Middle frontal gyrus (tissue), 1 donor: ENCODE results near the gene MAST4.

Source experiments
- DNase-seq: peaks from one replicate; pipeline ENCODE4 v3.0.0-alpha.2; 2015; ENCODE audit warnings: low spot score; ENCODE audit errors: extremely low spot score

The MAST4 gene

DNA sequence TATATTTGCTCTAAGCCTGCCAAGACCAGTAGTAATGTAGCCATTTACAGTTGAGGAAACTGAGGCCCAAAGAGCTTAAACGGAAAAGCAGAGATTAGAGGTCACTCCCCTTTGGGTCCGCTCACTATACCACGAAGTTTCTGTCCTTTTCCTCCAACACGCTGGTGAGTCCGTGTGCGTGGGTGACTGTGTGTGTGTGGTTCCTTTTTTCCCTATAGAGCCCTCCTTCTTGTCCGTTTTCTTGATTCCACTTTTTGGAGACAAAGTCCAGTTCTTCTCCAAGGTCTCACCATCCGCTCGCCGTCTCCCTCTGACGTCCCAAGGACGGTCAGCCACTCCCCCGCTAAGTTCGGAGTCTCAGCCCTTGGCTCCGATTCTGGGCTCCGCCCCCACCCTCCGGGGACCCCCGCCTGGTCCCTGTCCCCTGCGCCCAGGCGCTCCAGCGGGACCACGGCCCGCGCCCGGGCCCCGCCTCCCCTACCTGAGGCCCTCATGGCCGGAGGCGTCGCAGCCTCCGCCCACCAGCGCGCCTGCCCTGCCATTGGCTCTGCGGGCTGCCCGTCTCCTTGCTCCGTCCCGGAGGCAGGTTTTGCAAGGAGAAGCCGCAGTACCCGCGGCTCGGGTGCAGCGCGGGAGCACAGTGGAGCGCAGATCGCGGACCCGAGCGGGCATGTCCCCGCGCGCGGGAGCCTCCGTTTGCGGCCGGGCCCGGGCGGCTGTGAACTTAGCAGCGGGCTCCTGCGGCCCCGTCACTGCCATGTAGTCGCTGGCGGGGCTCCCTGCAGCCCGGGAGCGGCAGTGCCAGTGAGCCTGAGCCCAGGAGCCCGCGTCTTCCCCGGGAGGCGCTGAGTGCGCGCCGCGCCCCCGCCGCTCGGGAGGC is at the start of gene MAST4:
TSS of gene MAST4 (plus strand) at position 638 of the 880 bp plus-strand sequence. CDS start 263 bp downstream, outside the sequence.
- peak; percentile 73 for DNase-seq

DNA sequence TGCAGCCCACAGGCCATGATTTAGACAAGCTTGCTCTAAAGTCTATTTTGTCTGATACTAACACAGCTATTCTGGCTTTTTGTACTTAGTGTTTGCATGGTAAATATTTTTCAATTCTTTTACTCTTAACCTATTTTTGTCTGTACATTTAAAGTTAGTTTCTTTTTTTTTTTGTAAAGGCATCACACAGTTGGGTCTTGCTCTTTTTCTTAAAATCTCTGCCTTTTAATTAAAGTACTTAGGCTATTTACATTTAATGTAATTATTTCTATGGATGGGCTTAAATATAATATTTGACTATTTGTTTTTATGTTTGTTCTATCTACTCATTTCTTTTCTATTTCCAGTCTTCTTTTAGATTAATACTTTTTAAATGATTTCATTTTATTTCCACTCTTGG is 49.7 kb upstream of the MAST4 start:
- no peak for DNase-seq

DNA sequence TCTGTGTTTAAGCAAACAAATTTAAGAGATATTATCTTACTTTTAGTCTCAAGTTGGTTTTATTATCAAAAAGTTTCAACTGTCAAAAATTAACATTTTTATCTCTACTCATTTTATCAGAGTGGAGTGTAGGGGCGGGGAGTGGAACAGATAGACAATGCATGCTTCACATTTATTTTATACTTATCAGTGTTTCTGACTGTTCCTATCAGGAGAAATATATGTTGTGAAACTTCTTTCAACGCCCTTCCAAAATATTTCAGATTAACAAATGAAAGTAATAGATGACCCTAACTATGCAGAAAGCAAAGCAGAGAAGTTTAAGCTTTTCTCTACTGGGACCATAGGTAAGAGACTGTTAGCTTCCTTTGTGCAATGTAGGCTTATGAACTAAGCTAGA is 44.9 kb upstream of the MAST4 start:
- DNase-seq, result no peak

DNA sequence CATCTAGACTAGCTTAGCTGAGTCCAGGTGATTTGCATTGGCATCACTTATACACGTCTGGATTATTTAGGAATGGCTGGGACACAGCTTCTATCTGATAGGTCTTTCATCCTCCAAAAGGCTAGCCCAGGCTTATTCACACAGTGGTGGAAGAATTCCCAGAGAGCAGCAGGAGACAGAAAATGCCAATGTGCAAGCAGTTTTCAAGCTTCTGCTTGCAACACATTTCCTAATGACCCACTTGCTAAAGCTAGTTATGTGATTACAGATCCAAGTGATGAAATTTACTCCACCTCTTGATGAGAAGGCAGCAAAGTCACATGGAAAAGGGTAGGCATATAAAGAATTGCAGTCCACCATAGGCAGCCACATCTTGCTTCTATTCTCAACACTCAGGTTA is 44.2 kb upstream of the MAST4 start:
- no peak for DNase-seq

DNA sequence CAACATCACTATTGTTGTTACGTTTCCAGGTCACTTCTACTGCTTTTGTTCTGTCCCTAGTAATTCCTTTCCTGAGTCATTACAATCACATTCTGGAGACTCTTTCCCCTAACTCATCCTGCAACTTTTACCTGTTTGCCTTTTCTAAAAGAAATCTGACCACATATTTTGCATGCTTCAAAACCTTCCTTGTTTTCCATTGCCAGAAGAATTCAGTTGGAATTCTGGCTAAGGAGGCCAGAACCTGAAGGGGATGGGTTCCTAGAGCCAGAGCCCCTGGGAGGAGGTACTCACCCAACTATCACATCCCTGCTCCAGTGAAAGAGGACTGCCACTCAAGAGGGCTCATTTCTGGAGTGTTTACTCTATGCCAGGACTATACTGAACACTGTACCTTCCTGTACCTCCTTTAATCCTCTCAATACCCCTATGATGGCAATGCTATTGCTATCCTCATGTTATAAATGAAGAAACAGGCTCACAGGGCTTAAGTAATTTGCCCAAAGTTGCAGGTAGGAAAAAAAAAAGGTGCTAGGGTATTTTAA is 42.8 kb upstream of the MAST4 start:
- no peak for DNase-seq

DNA sequence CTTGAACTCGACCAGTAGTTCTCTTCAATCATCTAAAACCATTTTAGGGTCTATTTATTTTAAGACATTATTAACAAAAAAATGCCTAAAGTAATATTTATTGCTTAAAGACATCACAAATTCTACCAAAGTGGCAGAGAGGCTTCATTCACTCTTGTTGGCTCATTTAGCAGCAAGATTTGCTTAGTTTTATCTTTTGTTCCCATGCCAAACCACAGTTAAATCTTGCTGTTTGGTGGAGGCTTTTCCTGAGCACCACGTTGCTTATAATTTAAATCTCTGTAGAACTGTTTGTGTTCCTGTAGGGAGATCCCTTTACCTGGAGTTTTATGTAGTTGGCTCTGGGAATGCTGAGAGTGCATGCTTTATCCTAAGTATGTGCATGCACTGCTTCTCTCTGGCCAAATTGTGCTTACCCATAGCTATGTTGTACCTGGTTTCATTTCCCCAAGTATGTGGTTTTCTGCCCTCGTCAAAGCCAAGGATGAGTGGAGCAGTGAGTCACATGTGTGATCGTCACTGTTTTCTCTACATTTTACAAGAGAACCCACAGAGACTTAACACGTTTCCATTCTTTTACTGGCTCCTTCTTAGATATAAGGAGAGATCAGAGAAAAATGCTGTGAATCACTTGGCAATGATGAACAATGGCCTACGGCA is 42.1 kb upstream of the MAST4 start:
- DNase-seq, result no peak

DNA sequence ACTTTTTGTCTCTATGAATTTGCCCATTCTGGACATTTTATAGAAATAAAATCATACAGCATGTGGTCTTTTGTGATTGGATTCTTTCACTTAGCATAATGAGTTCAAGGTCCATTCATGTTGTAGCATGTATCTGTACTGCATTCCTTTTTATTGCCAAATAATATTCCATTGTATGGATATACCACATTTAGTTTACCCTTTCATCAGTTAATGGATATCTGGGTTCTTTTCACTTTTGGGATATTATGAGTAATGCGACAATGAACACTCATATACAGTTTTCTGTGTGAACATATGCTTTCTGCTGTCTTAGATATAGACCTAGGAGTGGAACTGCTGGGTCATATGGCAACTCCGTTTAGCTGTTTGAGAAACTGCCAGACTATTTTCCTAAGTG is 41.3 kb upstream of the MAST4 start:
- DNase-seq, result no peak

DNA sequence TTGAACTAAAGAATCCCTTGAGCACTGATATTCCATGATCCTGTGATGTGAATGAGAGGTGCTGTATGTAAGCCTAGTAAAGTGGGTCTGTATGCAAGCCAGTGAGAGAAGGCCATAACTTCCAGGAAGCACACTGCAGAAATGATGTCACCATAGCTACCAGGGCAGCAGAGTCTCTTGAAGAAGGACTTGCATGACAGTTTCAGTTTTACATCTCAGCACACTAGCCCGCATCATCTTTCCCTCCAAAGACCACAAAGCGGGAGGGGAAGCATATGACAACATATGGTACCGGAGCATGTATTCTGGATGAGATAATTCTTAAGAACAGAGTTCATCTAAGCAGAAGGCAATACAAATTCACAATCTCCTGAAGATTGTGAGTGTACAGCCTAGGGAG is 37.6 kb upstream of the MAST4 start:
- DNase-seq, result no peak

DNA sequence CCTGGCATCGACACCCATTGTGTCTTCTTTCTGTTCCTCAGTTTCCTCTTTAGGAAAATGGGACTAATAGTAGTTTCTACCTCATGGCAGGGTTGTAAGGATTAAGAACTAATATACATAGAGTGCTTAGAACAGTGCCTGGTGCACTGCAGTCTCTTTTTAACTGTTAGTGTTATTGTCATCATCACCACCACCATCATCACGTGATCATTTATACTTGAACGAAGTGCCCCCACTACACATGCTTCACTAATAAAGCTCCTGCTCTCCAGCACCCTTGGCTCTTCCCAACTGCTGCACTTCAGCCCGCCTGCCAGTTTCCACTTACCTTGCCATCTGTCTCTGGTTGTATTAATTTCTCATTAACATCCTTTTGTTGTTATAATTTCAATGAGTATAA is 35.8 kb upstream of the MAST4 start:
- no peak for DNase-seq

DNA sequence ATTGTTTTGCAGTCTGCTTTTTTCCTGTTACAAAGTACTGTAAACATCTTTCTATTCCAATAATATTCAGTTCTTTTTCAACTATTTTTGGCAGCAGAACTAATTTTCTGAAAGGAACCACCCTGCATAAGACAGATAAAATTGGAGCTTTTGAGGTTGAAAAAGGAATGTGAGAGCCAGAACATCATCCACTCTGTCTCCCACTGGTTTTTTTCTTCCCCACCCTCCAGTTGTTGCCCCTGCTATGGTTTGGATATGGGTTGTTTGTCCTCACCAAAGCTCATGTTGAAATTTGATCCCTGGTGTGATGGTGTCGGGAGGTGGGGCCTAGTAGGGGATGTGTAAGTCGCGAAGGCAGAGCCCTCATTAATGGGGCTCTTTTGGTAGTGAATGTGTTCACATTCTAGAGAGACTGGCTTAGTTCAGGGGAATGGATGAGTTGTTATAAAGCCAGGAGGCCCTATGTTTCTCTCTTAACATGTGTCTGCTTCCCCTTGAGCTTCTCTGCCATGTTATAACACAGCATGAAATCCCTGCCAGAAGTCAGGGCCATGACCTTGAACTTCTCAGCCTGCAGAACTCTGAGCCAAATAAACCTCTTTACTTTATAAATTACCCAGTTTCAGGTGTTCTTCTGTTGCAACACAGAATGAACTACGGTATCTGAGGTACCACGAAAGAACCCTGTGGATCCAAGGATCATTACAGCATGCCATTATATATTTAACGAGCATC is 34.8 kb upstream of the MAST4 start:
- no peak for DNase-seq

DNA sequence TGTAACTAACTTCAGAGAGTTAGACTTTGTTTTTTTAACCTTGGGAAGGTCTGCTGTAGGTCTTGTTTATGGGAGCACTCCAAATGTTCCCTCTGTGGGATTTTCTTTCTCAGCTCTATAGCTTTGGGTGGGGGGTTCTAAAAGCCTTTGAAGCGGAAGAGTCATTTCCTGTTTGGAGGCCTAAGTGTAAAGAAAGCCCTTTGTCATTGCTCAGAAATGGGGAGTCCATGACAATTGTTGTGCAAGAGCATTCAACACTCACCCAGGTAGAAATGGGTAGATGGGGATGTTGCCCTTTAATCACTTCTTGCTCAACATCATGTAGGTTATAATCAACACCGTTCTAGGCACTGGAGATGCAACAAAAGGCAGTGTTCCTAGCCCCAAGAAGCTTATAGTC is 30.3 kb upstream of the MAST4 start:
- DNase-seq, result no peak

DNA sequence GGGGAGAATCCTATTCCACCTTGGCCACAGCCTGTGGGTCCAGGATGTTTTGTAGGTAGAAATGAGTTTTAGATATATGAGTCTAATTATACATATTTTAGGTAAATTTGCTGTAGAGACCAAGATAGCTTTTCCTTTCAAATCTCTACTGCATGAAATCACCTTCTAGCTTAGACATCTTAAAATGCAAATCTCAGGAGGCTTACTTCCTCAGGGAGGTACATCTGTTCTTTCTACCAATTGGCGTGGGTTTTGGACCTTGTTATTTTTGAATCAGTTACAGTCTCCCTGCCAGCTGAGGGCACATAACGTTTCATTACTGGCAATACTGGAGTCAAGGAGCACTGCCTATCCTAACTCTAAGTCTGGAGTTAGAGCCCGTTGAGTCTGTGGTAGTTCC is 28.7 kb upstream of the MAST4 start:
- DNase-seq, result no peak

DNA sequence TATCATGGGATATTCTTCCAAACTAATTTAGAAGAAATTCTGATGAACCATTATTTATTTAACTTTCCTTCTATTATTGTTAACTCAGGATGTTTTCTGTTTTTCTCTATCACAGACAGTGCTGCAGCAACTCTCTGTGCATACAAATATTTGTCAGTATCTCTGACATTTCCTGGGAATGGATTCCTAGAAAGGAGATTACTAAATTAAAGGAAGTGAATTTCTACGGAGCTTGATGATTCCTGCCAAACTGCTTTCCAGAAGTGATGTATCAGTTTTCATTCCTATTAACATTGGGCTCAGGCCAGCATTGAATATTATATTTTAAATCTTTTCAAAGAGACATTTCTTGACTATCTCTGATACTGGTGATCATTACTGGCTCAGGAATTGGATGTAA is 26.0 kb upstream of the MAST4 start:
- DNase-seq, result no peak

DNA sequence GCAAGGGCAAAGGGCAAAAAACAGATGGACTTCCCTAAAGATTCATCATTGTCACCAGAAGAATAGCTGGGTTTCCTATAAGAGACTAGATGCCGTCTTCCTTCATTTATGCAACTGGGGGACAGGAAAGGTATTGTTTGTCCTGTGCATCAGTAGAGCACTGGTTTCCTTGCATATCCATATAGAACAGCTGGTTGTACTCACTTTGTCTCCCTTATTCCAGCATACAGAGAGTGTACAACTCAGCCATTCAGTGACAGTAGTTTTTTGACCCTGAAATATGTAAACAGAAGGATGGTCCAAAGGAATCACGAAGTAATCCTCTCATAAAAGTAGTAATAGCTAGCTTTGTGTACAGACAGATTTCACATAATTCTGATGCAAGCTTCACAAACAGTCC is 22.5 kb upstream of the MAST4 start:
- DNase-seq, result no peak

DNA sequence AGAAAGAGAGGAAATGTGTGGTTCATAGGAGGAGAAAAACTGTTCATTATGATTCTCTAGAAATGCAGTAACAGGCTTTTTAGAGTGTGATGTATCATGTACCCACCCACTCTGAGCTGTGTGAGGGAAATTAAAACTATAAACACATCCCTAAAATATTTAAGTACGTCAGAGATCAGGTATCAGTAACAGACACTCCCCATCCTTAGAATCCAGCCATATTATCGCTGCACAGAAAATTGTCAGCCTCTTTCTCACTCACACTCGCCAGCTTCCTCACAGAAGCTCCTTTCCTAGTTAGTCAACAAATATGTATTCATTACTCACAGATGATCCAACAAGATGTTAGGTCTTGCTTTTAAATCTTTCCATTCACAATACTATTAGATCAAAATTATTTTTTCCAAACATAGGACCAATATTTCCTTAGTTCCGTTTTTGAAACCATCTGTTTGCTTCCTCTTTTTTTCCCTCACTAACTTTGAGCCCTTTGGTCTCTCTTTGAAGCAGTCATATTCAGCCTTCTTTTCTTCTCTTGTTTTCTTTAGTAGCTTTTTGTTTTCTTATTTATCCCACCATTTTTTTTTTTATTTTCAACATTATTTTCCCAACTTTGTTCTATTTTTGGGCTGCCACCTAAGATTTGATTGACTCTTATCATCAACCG is 13.6 kb upstream of the MAST4 start:
- no peak for DNase-seq

DNA sequence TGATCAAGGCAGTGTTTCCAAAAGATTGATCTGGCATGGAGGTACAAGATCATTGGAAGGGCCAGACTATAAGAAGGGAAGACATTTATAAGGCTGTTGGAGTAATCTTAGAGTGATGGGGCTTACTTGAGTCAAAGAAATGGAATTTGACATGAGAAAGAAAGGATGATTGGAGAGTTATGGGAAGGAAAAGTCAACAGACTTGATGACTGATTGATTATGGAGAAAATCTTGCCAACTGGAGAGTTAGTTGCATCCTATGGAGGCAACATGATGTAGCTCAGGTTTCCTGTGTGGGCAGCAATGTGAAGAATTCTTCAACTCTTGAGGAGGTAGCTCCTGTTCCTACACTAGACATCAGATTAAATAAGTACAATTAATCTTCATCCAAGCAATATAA is 10.9 kb upstream of the MAST4 start:
- DNase-seq, result no peak

DNA sequence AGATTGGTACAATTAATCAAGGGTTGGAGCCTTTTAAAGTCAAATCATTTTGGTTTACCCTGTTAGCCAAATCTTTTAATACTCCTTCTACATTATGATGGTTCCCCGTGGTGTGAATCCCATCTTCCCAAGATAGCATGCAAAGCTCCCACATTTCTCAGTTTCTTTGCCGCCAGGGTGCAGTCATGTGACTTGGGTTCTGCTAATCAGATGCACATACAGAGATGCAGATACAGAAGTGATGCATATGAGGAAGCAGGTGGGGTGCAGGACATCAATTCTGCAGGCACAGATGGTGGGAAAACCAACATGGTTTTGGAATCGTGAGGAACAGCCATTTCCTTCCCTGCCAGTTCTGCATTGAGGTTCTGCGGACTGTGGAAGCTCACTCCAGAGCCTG is 8.4 kb upstream of the MAST4 start:
- DNase-seq, result no peak

DNA sequence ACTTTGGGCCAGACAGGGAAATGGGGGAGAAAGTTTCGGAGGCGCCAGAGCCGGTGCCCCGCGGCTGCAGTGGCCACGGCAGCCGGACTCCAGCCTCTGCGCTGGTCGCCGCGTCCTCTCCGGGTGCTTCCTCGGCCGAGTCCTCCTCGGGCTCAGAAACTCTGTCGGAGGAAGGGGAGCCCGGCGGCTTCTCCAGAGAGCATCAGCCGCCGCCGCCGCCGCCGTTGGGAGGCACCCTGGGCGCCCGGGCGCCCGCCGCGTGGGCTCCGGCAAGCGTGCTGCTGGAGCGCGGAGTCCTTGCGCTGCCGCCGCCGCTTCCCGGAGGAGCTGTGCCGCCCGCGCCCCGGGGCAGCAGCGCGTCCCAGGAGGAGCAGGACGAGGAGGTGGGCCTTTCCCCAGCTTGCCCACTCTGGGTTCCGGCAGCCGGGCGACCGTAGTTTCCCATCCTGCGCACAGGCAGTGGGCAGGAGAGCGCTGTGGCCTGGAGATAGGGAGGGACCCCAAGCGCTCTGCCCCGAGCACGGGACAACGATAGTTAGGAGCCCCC is 516 bp downstream of the MAST4 start:
- no peak for DNase-seq

DNA sequence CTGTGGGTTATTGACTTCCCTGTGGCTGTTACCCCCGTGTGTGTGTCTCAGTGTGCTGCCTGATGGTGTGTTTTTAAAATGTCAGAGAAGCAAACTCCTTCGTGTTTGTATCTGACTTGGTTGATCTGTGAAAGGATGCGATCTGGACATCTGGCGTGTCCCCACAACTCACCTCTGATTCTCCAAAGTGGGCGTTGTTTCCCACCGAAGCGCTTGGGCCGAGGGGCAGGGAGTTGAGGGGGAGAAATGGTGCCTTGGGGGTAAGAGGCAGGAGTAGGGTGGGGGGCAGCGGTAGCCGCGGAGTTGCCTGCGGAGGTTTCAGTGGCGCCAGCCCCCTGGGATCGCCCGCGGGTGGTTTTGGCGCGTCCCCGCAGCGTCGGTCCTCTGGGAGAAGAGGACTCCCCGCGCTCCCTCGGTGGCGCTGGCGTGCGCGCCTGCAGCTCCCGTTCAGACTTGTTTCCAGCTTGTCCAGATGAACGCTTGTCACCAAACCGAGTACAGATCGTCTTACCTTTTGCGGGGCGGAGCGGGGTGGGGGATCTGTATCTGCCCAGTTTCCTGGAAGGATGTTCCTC is 1.1 kb downstream of the MAST4 start:
- no peak for DNase-seq

DNA sequence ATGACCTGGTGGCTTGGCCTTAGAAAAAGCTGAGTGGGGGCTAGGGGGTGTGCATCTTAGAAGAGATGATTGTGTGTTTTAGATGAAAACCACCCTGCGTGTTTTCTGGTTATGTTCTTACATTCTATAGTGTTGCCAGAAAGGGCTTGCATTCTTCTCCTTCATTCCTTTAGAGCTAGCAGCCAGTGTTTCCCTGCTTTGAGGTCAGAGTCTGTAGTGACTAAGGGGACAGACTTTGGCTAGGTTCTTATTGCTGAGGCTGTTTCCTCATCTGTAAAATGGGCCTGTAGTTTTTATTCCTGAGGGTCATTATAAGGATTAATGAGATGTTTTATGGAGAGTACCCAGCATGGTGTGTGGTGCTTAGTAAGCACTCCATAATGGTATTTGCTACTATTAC is 6.4 kb downstream of the MAST4 start:
- DNase-seq, result no peak

DNA sequence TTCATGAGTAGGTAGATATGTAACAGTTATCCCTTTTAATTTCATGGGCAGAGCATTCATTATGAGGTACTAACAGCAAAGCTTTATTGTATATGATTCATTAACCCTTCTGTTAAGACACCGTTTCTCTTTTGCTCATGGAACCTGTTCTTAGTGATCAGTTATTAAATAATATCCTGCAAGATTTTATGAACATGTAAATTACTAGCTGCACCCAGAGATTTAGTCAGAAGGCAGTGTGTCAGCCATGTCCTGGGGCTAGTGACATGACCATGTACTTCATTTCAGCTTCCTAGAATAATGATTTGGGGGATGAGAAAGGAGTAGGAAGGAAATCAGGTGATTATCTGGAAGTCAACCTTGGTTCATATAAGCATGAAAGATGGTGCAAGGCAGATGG is 7.0 kb downstream of the MAST4 start:
- DNase-seq, result no peak
